Posterior vena cava (tissue), 2 donors: Measurements from ENCODE around the gene CRKL. TPM values are rescaled to one million over a fixed set of nuclear protein-coding genes. Genes with fewer than 3 reads are reported as not detected.

Source experiments
- DNase-seq: peaks from one replicate; pipeline ENCODE4 v3.0.0-alpha.2; 2020; ENCODE audit warnings: low spot score
- intact Hi-C, 2 donors: fragments of 100-400 bp; cut with DNase I; formaldehyde crosslinking; loops; one replicate each; pipeline versions ENCODE4 v1.14.1 to v1.14.2; 2022 to 2023
- total RNA-seq, 2 donors: library from RNA; stranded (reverse); fragmentation: NEBNext Ultra II Directional; extraction: Animal tissue kit (Norgen Biotek cat#: 25700); gene quantifications; one replicate each; pipeline ENCODE4 v1.2.1, GENCODE V29; 2021
- donor health status: DM: yes; HTN: yes; CAD: no.
- donor health status: DM: yes; HTN: yes; CAD: no.

CRKL gene
- total RNA-seq, 2 donors from 2014 or later: 36.7 to 37.5 TPM

GRCh38 chr22:20946991-20947390, 29.8 kb downstream of the CRKL start:
- DNase-seq: no peak
- intact Hi-C loops: no loop called here

GRCh38 chr22:20948450-20948849, 31.2 kb downstream of the CRKL start:
- intact Hi-C loops: loop anchor here in 1 of 2 donors (2.0 kb wide), 1 partner anchor 16 kb away; no protein-coding TSS in a partner anchor
- DNase-seq: peak; percentile 32

DNA sequence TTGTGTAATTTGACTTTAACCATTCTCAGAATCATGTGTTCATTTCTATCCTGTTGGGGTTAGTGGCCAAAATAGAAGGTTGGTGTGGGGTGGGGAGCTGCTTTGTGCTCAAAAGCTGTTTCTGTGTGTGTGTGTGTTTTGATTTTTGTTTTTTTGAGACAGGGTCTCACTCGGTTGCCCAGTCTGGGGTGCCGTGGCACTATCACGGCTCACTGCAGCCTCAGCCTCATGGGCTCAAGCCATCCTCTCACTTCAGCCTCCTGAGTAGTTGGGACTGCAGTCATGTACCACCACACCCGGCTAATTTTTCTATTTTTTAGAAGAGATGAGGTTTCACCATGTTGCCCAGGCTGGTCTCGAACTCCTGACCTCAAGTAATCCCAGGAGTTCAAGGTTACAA, 31.8 kb downstream of the CRKL start:
- intact Hi-C loops: loop anchor here in 1 of 2 donors (2.0 kb wide), 1 partner anchor 16 kb away; no protein-coding TSS in a partner anchor
- no peak for DNase-seq

GRCh38 chr22:20949698-20950183, 32.5 kb downstream of the CRKL start:
- intact Hi-C loops: loop anchor here in 1 of 2 donors (2.0 kb wide), 1 partner anchor 15 kb away; no protein-coding TSS in a partner anchor
- DNase-seq: peak; percentile 16

DNA sequence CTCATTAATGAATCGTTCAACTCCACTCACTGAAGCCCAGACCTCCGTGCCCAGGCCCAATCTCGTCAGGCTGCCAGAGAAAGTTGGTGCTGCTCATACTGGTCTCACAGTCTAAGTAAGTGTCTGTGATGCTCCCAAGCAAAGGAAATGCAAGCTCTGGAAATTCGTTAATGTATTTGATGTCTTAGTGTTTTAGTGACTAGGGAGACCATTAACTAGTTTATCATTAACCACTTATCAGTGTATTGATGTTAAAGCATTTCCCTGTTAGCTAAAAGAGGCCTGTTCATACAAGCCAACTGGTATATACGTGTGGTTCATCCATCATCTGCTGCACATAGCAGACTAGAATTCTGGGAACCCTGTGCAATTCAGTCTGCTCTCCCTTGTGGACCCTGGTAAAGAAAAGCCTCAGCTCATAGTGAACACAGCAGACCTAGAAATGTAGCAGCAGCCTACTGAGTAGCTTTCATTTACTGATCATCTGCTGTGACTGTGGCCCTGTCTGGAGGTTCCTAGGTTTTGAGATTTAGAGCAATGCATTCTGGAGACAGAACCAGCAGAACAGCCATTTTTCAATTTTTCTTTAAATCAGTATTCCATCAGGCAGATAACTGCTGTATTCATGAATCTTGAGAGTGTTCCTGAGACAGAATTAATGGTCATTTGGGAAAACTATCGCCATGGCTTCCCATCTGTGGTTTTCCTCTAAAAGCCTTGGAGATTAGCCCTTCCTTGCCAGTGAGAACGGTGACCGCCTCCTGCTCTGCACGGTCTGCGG, 34.1 kb downstream of the CRKL start:
- peak; percentile 4 for DNase-seq
- intact Hi-C loops: no loop called here

DNA sequence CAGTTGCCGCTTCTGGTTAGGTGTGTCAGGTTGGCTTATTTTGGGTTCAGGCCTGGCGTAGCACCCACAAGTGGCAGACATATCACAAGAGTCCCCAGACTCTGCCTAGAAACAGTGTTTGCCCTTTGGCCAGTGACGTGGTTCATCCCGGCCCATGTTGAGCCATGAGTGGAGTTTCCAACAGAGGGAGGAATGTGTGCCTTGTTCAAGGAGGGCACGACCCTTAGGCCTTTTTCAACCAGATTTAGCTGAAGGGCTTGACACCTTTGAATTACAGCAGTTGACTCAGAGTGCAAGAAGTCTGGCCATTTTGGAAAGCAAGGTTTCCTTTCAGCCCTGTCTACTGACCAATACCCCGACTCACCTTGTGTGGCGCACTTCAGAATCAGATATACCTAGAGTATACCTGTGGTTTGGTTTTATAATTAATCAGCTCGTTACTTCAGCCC, 34.7 kb downstream of the CRKL start:
- intact Hi-C loops: no loop called here
- DNase-seq: peak; percentile 28

DNA sequence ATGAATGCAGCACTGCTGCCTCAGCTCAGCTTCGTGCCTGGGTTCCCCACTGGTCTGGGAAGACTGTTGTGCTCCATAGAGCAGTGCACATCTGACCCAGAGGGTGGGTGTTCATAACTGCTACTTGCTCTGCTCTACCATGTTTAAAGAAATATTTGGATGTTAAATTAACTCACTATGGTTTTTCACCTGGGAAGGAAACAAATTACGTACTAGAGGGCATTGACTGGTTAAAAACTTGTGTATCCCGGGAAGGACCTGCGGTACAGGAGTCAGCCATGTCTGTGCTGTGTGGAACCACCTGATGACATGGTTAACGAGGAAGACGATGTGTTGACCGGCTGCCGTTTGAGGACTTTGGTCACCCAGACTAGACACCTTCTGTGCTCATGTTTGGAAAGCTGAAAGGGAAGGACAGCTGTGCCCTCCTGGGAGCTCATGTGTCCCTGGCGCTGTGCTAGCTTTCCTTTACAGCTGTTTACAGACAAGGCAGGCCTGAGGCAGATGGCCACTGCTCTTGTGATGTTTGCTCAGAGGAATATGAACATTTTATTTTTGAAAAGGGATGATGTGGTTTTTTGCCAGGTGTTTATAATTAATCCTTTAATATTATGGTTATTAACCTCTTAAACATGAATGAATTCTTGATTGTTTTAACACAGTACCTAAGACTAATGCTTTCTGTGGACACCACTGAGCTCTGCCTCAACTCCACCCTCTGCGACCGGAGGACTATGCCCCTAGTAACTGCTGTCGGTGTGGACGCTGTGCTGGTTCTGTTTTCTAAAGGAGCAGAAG, 35.5 kb downstream of the CRKL start:
- peak; percentile 41 for DNase-seq
- intact Hi-C loops: no loop called here

- no peak for DNase-seq
- intact Hi-C loops: no loop called here
Measured at GRCh38 chr22:20953342-20953608, 36.1 kb downstream of the CRKL start.

DNA sequence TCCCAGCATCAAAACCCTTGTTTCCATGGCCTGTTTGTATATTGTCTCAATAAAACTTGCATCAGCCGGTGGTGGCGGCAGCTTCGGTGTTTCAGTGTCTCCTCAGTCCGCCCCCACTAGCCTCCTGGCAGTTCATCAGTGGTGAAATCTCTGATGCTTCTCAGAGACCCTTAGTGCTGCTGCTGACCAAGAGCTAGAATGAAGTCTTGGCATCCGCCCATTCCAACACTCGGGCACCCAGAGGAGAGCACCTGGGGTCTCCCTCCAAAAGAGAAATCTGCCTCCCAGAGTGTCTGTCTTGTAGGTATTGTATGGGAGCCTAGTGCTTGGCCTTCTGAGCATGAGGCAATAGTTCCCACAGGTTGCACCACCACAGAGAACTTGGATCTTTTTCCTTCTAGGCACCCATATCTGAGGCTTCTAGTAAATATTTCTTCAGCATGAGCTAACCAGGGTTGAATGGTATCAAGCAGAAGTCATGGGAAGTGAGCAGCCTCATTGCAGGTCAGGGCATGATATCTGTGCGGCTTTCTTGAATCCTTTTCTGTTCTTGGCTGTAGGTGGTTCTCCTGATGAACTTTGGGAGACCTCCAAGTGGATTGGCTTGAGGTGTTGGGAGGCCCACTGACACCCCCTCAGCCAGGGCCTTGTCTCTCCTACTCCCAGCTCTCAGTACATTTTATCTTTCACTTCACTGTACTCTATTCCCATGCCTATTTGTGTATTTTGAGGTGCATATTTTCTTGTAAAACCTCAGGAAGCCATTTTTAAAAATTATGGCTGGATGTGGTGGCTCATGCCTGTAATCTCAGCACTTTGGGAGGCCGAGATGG, 36.7 kb downstream of the CRKL start:
- DNase-seq: peak; percentile 74
- intact Hi-C loops: no loop called here

DNA sequence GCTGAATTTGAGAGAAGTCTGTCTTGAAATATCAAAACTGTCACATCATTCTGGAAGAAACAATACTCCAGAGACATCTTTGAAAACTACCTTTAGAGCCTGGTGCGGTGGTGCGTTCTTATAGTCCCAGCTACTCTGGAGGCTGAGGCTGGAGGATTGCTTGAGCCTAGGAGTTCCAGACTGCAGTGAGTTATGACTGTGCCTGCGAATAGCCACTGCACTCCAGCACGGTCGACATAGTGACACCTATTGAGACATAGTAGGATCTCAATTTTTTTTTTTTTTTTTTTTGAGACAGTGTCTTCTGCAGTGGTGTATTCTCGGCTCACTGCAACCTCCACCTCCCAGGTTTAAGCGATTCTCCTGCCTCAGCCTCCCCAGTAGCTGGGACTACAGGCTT, 38.3 kb downstream of the CRKL start:
- DNase-seq: no peak
- intact Hi-C loops: no loop called here

- intact Hi-C loops: no loop called here
- no peak for DNase-seq
Measured at GRCh38 chr22:20956258-20957101, 39.3 kb downstream of the CRKL start.

- intact Hi-C loops: no loop called here
Measured at GRCh38 chr22:20957102-20957682, 40.0 kb downstream of the CRKL start.

GRCh38 chr22:20957683-20958431, 40.6 kb downstream of the CRKL start:
- DNase-seq: no peak
- intact Hi-C loops: no loop called here

More at GRCh38 chr22:20957102-20957682, 40.0 kb downstream of the CRKL start:
- no peak for DNase-seq

DNA sequence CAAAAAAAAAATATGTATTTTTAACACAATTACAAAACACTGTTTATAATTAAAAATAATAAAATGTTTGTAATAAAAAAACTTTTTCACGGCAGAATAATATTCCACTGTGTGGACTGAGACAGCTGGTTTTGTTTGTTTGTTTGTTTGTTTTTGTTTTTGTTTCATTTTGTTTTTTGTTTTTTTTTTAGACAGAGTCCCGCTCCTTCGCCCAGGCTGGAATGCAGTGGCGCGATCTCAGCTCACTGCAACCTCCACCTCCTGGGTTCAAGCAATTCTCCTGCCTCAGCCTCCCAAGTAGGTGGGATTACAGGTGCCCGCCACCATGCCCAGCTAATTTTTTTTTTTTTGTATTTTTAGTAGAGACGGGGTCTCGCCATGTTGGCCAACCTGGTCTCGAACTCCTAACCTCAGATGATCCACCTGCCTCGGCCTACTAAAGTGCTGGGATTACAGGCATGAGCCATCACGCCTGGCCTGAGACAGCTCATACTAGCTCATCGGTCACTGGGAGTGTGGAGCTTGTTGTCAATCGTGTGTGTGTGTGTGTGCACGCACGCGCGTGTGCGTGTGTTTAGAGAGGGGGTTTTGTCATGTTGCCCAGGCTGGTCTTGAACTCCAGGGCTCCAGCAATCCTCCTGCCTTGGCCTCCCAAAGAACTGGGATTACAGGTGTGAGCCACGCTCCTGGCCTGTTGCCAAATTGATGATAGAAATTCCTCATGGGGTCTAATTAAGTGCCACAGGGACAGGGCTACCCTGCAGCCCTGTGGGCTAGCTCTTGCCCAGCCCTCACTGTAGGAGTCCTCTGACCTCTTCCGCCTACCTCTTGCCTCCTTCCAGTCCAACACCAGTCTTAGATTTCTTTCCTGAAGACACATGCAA, 42.6 kb downstream of the CRKL start:
- no peak for DNase-seq
- intact Hi-C loops: no loop called here

DNA sequence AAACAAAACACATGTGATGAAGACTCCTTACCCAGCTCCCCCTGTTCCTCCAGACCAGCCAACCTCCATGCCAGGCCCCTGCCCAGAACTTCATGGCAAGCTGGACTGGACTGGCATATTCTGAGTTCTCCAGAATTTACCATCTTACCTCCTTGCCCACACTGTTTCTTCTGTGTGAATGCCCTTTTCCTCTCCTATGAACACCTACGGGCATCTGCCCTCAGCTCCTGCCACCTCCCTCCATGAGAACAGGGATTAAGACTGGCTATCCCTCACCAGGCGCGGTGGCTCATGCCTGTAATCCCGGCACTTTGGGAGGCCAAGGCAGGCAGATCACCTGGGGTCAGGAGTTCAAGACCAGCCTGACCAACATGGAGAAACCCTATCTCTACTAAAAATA, 43.4 kb downstream of the CRKL start:
- intact Hi-C loops: no loop called here
- no peak for DNase-seq

GRCh38 chr22:20962491-20962945, 45.3 kb downstream of the CRKL start:
- no peak for DNase-seq
- intact Hi-C loops: no loop called here
